Subcutaneous preadipocyte (primary cell): ENCODE measurements around the gene GUCA1C. TPM values are rescaled to one million over a fixed set of nuclear protein-coding genes. Genes with fewer than 3 reads are reported as not detected.

ENCODE experiments used
- total RNA-seq: library from RNA; depleted of rRNA; stranded (reverse); fragments of >200 nt; gene quantifications from 2 replicates; pipeline ENCODE4 v1.2.3, GENCODE V29; 2012

GUCA1C gene, protein sequence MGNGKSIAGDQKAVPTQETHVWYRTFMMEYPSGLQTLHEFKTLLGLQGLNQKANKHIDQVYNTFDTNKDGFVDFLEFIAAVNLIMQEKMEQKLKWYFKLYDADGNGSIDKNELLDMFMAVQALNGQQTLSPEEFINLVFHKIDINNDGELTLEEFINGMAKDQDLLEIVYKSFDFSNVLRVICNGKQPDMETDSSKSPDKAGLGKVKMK
- not detected in 2 replicates for total RNA-seq

DNA sequence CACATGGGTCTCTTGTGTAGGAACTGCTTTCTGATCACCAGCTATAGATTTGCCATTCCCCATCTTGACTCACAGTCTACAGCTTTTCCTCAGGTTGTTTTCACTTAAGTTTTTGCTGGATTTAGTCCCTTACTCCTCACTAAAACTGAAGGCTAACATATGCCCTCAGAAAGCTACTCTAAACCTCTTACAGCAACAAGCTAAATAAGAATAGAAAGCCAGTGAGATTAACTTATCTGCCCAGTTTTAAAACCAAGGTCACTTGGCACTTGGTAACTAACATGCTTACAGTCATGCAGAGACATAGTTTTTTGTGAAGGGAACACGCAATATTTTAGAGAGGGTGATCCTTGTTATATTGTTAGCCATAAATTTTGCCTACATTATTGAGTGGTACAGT is at the start of gene GUCA1C:
Gene GUCA1C, minus strand, starts transcription at position 180 of the 400 bp plus-strand sequence. Its CDS starts 117 bp downstream, at position 63.

Other genes starting within 250 kb of the GUCA1C start
- gene RETNLB, start 196.5 kb downstream of the GUCA1C start, total RNA-seq, result not detected in 2 replicates
- gene TRAT1, start 131.1 kb downstream of the GUCA1C start, total RNA-seq, result not detected in 2 replicates
- gene MORC1, start 164.3 kb upstream of the GUCA1C start, total RNA-seq, result not detected in 2 replicates
- gene C3orf85, start 182.8 kb upstream of the GUCA1C start, total RNA-seq, result not detected in 2 replicates